Keratinocyte (primary cell): Measurements from ENCODE around the gene GJB4. TPM values are rescaled to one million over a fixed set of nuclear protein-coding genes. Genes with fewer than 3 reads are reported as not detected.

Experiments used
- DNase-seq: peaks from one replicate; pipeline ENCODE4 v3.0.0-alpha.2; 2011; ENCODE audit warnings: low read depth, missing footprints, low spot score
- FAIRE-seq: peaks from 2 replicates; lab custom pipeline; 2011; peaks lifted over from hg19 to GRCh38; lab: Jason Lieb, UNC
- H2AFZ ChIP-seq: 2 replicates; pipeline ENCODE4 v1.6.0; 2012; ENCODE audit warnings: low read length, control low read depth, inconsistent platforms; ENCODE audit not compliant: control insufficient read depth
- H3K27ac ChIP-seq: 2 replicates; pipeline ENCODE4 v1.5.1; 2011; ENCODE audit warnings: low read length; ENCODE audit not compliant: control insufficient read depth, insufficient read depth
- H3K27me3 ChIP-seq: 3 replicates; pipeline ENCODE4 v1.6.0; 2011; ENCODE audit warnings: low read length; ENCODE audit not compliant: control insufficient read depth, insufficient read depth; ENCODE audit errors: extremely low read depth
- H3K36me3 ChIP-seq, 2 experiments: 2 replicates in 1 of 2; 3 replicates in 1 of 2; pipeline ENCODE4 v1.5.1; 2011; ENCODE audit warnings: low read length in 2 of 2, mild to moderate bottlenecking in 1 of 2; ENCODE audit not compliant: control insufficient read depth in 2 of 2, insufficient read depth in 2 of 2; ENCODE audit errors: extremely low read depth in 1 of 2
- H3K4me1 ChIP-seq: 3 replicates; pipeline ENCODE4 v1.5.1; 2011; ENCODE audit warnings: low read length; ENCODE audit not compliant: control insufficient read depth, insufficient read depth; ENCODE audit errors: extremely low read depth
- H3K4me2 ChIP-seq: 3 replicates; pipeline ENCODE4 v1.6.0; 2011; ENCODE audit warnings: low read depth, low read length; ENCODE audit not compliant: control insufficient read depth, insufficient read depth; ENCODE audit errors: extremely low read depth
- H3K4me3 ChIP-seq, 3 experiments: fragments of 200-600 bp in 1 of 3; sonication (generic) in 1 of 3; 2 replicates in 2 of 3; 3 replicates in 1 of 3; pipeline ENCODE4 v1.5.1; 2011 to 2016; ENCODE audit warnings: low read length in 3 of 3, mild to moderate bottlenecking in 3 of 3, control low read depth in 2 of 3, inconsistent platforms in 1 of 3, low read depth in 1 of 3, mixed read lengths in 1 of 3, mixed run types in 1 of 3, moderate library complexity in 1 of 3; ENCODE audit not compliant: control insufficient read depth in 2 of 3, insufficient read depth in 2 of 3; ENCODE audit errors: extremely low read depth in 1 of 3
- H3K79me2 ChIP-seq: 2 replicates; pipeline ENCODE4 v1.6.0; 2012; ENCODE audit warnings: low read length; ENCODE audit not compliant: control insufficient read depth, insufficient read depth
- H3K9ac ChIP-seq: 3 replicates; pipeline ENCODE4 v1.6.0; 2011; ENCODE audit warnings: low read length; ENCODE audit not compliant: control insufficient read depth, insufficient read depth; ENCODE audit errors: extremely low read depth
- H3K9me1 ChIP-seq: 3 replicates; pipeline ENCODE4 v1.6.0; 2011; ENCODE audit warnings: low read length; ENCODE audit not compliant: control insufficient read depth, insufficient read depth; ENCODE audit errors: extremely low read depth
- H3K9me3 ChIP-seq: 2 replicates; pipeline ENCODE4 v1.5.1; 2012; ENCODE audit warnings: low read depth, low read length; ENCODE audit not compliant: control insufficient read depth
- H4K20me1 ChIP-seq: 3 replicates; pipeline ENCODE4 v1.6.0; 2011; ENCODE audit warnings: low read length; ENCODE audit not compliant: control insufficient read depth, insufficient read depth; ENCODE audit errors: extremely low read depth
- CTCF ChIP-seq, 3 experiments: IDR thresholded peaks in 1 of 3; conservative IDR thresholded peaks in 1 of 3; optimal IDR thresholded peaks in 1 of 3; 2 replicates in 2 of 3; 3 replicates in 1 of 3; pipeline versions ENCODE3 to v1.5.1; 2011; ENCODE audit warnings: low read length in 3 of 3, mild to moderate bottlenecking in 3 of 3, moderate library complexity in 2 of 3, control low read depth in 1 of 3, inconsistent platforms in 1 of 3; ENCODE audit not compliant: insufficient read depth in 2 of 3; ENCODE audit errors: extremely low read depth in 1 of 3
- EZH2 ChIP-seq: IDR thresholded peaks from one replicate; pipeline ENCODE4 v1.6.1; 2012; ENCODE audit warnings: inconsistent platforms, mild to moderate bottlenecking, low read length, moderate library complexity
- dilution Hi-C: fragments of 300-500 bp; cut with MboI; formaldehyde crosslinking; loops from one replicate; pipeline ENCODE4 v1.7.0; 2020; ENCODE audit warnings: low sequenced_read_pairs; ENCODE audit not compliant: extremely low pct_ligation_motif_present
- polyA plus RNA-seq, 5 experiments: library from polyadenylated mRNA; depleted of rRNA in 3 of 5; stranded (reverse) in 3 of 5; stranded (forward) in 1 of 5; unstranded in 1 of 5; fragments of >200 nt; gene quantifications; 1 replicate in 1 of 5; 2 replicates in 3 of 5; 3 replicates in 1 of 5; pipeline versions ENCODE4 v1.2.1 to v1.2.3, GENCODE V29; 2011 to 2012; ENCODE audit warnings: missing spikeins in 2 of 5, low read depth in 1 of 5, low replicate concordance in 1 of 5

GJB4 gene
- polyA plus RNA-seq, 1 donor (not counting 4 experiments of a cell fraction or from before 2014, with no cell fraction given), result 18.1 TPM

DNA sequence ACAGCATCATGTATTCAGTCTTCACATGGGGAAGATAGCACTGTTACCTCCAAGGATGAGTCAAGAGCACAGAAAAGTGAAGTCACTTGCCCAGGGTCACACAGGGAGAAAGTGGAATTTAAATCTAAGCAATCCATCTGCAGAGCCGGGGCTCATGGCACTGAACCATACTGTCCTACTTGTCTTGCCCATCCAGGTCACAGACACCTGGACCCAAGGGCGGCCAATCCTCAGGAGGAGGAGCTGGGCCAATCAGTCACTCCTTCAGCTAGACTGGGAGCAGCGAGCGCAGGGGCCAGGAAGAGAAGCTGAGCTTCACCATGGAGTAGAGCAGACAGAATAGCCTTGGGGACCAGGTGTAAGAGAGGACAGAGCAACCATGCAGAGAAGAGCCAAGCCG, 13.9 kb upstream of the GJB4 start:
- H2AFZ ChIP-seq, result no peak overlapping the region
- no peaks in the 10 kb centered on the region for H3K27me3 ChIP-seq
- H3K27ac ChIP-seq, result no peak overlapping the region
- no peak for TF ChIP-seq EZH2
- TF ChIP-seq CTCF (optimal IDR thresholded peaks at IDR 0.05 in 1 of 3, IDR thresholded peaks at IDR 0.05 in 1 of 3, conservative IDR thresholded peaks at IDR 0.05 in 1 of 3; ENCODE audit: extremely low read depth in 1 of 3, insufficient read depth in 2 of 3, low read length in 3 of 3), result no peak
- H3K79me2 ChIP-seq, result no peaks in the 10 kb centered on the region
- no peaks in the 10 kb centered on the region for H3K4me1 ChIP-seq
- H3K4me2 ChIP-seq, result no peak overlapping the region
- no peak for DNase-seq
- dilution Hi-C loops, result no loop called here
- H3K4me3 ChIP-seq, result no peak overlapping the region
- H4K20me1 ChIP-seq, result no peaks in the 10 kb centered on the region
- no peaks in the 10 kb centered on the region for H3K9me3 ChIP-seq
- H3K9me1 ChIP-seq, result no peaks in the 10 kb centered on the region
- H3K9ac ChIP-seq, result no peak overlapping the region
- H3K36me3 ChIP-seq, result no peaks in the 10 kb centered on the region
- no peak for FAIRE-seq

- Histone ChIP-seq H3K4me2 (no peak overlapping the region), H3K9me3 (no peaks in the 10 kb centered on the region), H3K27me3 (no peaks in the 10 kb centered on the region), H3K27ac (no peak overlapping the region), H3K79me2 (no peaks in the 10 kb centered on the region), H3K36me3 (no peaks in the 10 kb centered on the region), H3K4me1 (no peaks in the 10 kb centered on the region), H3K9ac (no peak overlapping the region), H2AFZ (no peak overlapping the region), H3K9me1 (no peaks in the 10 kb centered on the region), H4K20me1 (no peaks in the 10 kb centered on the region), H3K4me3 (no peak overlapping the region)
- DNase-seq, result no peak
- FAIRE-seq, result no peak
- dilution Hi-C loops, result no loop called here
- TF ChIP-seq EZH2 (no peak), CTCF (optimal IDR thresholded peaks at IDR 0.05 in 1 of 3, IDR thresholded peaks at IDR 0.05 in 1 of 3, conservative IDR thresholded peaks at IDR 0.05 in 1 of 3; ENCODE audit: extremely low read depth in 1 of 3, insufficient read depth in 2 of 3, low read length in 3 of 3) (no peak)
Measured at GRCh38 chr1:34746101-34746500, 13.4 kb upstream of the GJB4 start.
